NCI-H748 treated with DMSO at 0.1 percent for 48 hours (cell line): Measurements from ENCODE around the gene MARCHF9.

Experiments used
- DNase-seq: peaks from one replicate; lab custom pipeline; 2025; lab: John Stamatoyannopoulos, UW

MARCHF9 gene

DNA sequence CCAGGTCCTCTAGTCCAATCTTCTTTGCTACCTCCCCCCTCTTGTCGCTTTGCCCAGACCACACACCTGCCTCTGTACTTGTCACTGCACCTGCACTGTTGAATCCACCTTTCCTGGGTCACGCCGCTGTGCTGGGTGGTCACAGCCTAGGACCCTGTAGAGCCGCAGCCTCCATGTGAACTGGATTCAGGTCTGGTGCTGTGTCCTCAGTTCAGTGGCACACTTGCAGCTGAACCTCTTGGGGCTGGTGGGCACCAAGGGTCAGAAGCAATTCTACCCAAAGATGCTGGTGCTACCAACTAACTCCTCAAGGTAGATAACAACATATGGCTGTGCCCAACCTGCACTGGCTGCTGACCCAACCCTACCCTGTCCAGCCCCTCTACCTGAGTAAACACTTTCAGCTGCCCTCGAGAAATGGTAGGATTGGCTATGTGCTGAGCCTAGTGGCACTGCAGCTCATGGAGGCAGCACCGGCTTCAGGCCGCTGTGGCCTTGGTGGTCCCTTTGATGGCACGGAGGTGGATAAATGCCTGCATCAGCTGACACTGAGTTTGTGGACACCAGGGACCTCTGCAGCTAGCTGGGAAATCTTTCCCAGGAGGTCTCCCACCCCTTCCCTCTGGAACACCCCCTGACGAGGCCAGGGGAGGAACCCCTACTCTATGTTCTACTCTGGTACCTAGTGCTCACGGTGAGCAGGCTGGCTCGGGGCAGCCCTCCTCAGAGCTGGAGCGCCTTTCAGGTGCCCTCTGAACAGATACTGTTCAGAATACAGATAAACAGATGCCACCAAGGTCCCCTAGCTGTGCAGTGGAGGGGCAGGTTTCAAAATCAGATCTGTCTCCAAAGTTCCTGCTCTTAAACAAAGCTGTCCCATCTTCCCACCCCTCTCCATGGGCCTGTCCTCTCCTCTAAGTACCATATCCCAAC, 30.6 kb upstream of the MARCHF9 start:
- no peak for DNase-seq

- DNase-seq: no peak
These were observed 29.8 kb upstream of the MARCHF9 start for GRCh38 chr12:57724936-57725740.

GRCh38 chr12:57725851-57726150, 29.1 kb upstream of the MARCHF9 start:
- no peak for DNase-seq

GRCh38 chr12:57726151-57726883, 28.6 kb upstream of the MARCHF9 start:
- DNase-seq: peak; percentile 79

DNA sequence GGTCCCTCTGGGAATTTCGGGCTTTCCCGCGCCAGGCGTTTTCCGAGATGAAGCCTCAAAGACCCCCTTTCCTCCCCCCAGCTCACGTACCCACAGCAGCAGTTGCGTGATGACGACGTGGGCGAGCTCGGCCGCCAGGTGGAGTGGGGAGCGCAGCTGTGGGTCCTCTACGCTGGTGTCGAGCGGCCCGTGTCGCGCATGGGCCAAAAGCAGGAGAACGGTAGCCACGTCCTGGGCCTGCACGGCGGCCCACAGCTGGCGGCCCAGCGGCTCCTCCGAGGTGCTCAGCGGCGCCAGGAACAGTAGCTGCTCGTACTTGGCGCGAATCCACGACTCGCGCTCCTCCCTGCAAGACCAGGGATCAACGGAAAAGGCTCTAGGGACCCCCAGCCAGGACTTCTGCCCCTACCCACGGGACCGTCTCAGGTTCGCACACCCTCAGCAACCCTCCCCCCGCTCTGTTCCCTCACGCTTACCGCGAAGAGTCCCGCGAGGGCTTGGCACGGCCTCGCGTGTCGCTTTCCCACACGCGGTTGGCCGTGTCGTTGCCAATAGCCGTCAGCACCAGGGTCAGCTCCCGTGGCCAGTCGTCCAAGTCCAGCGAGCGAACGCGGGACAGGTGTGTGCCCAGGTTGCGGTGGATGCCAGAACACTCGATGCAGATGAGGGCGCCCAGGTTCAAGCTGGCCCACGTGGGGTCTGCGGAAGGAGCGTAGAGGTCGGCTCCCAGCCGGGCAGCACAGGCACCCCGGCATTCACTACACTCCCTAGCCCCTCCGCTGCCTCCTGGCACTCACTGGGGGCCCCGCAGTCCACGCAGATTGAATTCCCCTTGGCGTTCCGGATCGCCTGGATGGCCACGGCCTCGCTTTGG, 27.8 kb upstream of the MARCHF9 start:
- DNase-seq: no peak

DNA sequence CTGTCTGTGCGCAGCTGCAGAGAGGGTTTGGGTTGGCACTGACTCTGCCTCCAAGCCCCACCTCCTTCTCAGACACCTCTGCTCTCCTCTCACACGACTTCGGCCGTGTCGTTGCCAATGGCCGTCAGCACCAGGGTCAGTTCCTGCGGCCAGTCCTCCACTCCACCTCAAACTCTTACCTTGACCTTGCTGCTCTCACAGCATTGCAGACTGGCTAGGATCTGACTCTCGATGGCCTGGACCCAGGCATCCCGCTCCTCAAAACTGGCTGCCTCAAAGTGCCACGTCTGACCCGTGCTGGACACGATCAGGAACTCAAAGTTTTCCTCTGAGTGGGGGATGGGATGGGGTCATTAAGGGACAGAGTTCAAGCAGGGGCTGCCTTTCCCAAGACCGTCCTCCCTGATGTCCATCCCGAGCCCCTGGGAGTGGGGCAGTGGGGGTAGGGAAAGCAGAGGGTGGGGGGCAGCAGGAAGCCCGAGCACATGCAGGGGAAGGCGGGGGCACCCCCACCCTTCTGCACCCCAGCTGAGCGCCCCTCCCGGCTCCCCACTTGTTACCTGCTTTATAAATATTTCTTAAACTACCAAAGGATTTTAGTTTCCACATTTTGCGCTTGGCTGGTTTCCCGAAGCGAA, 27.0 kb upstream of the MARCHF9 start:
- DNase-seq: no peak

DNA sequence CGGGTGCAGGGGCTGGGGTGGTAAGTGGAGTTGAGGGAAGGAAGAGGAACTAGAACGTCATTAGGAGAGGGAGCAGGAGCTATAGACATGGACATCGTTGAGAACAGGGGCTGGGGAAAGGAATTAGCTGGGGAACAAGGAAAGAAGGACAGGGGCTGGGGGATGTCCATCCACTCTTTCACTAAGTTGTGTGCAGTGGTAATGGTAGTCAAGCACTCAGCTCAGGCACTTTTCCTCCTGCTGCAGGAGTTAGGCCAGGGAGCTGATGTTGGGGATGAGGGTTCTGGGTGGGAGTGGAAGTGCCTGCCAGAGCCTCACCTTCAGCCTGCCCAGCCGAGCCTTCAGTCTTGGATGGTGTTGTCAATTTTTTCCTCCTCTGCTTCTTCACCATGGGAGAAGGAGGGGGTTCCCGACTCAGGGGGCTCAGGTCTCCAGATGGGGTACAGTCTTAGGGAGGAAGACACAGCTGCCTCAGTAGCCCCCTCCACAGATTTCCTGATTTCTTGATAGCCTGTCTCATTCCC, 25.5 kb upstream of the MARCHF9 start:
- no peak for DNase-seq

DNA sequence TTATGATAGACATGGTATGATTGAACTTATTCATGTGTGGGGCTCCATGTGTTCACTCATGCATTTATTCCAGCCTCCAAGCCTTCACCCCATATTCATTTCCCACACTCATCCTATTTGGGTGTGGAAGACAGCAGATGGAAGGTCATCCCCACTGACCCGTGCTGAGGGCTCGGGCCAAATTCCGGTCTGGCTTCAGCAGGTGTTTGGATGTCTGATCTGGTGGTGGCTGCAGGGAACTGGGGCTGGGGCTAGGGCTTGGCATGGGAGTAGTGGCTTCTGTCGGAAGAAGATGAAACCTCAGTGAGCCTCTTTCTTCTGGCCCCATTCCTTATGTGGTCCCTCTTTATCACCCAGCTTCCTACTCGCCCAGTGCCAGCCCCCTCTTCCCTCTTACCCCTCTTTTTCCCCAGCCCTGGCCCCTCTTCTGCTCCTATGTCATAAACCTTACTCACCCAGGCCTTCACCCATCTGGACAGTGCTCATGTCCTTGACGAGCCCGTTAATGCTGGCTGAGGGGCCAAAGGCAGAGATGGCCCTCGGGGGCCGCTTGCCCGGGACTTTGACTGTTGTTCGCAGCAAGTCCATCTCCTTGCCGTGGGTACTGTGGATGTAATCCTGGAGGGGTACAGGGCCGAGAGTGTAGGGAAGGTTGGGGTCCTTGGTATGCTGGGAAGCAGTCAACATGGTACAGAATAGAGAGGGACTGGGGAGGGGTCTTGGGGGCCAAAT, 24.4 kb upstream of the MARCHF9 start:
- DNase-seq: no peak

- DNase-seq: no peak
These were observed 23.4 kb upstream of the MARCHF9 start for GRCh38 chr12:57731411-57732080.

- DNase-seq: no peak
These were observed 22.6 kb upstream of the MARCHF9 start for GRCh38 chr12:57732270-57732669.

GRCh38 chr12:57732726-57733593, 21.9 kb upstream of the MARCHF9 start:
- no peak for DNase-seq

DNA sequence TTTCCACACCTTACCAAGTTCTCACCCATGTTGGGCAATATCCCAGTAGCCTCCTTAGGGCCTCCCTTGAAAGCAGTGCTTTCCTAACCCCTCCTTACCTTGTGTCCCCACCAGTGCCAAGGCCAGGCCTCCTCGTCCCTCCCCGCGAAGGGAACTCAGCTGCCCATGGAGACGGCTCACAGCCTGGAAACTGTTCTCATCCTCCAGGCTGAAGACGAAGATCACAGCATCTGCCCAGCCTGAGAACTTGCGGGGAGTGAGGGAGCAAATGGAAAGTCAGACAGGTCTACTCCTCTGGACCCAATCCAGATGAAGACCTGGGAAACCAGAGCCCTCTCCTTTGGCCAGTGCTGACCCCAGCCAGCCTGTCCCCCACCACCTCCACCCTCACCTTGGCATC, 21.0 kb upstream of the MARCHF9 start:
- no peak for DNase-seq

DNA sequence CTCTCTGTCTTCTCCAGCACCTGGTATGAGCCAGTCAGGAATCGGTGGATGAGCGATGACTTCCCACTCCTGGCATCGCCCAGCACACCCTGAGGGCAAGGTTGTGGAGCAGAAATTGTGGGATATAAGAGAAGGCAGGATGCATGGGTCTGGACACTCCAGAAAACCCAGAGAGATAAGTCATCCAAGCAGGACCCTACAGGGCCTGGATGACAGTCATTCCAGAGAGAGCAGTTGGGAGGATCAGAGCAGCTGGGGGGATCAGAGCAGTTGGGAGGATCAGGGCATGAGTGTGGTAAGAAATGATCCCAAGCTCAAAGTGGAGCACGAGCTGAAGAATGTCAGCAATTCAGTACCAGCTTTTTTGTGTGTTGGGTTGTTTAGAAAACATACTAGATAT, 20.3 kb upstream of the MARCHF9 start:
- no peak for DNase-seq

GRCh38 chr12:57735198-57735855, 19.6 kb upstream of the MARCHF9 start:
- DNase-seq: peak; percentile 54

- DNase-seq: peak; percentile 55
These were observed 18.8 kb upstream of the MARCHF9 start for GRCh38 chr12:57735952-57736740.

- DNase-seq: peak; percentile 55
These were observed 18.0 kb upstream of the MARCHF9 start for GRCh38 chr12:57736741-57737466.
